GM21381 (cell line): ENCODE measurements around the gene SARS1.
A peak's percentile ranks its signal among the peaks of the same experiment; 100 is the strongest.
"Not testable (repeated sequence)": the region's sequence is repeated elsewhere in the genome, so short reads cannot be mapped to it uniquely, and the experiment has no call there.

Experiments used
- ATAC-seq: cut with Tn5 transposase; IDR thresholded peaks from one replicate; pipeline ENCODE4 v1.9.1; 2021; ENCODE audit warnings: mild to moderate bottlenecking, moderate library complexity; ENCODE audit not compliant: unreplicated experiment

The SARS1 gene

GRCh38 chr1:109272831-109273547 lies 59.3 kb downstream of the SARS1 start:
- no peak for ATAC-seq

GRCh38 chr1:109273570-109274288 lies 60.0 kb downstream of the SARS1 start:
- no peak for ATAC-seq

- no peak for ATAC-seq
Observed at GRCh38 chr1:109274533-109275476, 61.1 kb downstream of the SARS1 start.

GRCh38 chr1:109275706-109276345 lies 62.1 kb downstream of the SARS1 start:
- no peak for ATAC-seq

- ATAC-seq: no peak
Observed at GRCh38 chr1:109277434-109278204, 63.9 kb downstream of the SARS1 start.

GRCh38 chr1:109279615-109280278 lies 66.0 kb downstream of the SARS1 start:
- no peak for ATAC-seq

GRCh38 chr1:109280862-109281261 lies 67.1 kb downstream of the SARS1 start:
- no peak for ATAC-seq

- ATAC-seq: no peak
Observed at GRCh38 chr1:109281680-109282496, 68.2 kb downstream of the SARS1 start.

GRCh38 chr1:109282497-109282951 lies 68.8 kb downstream of the SARS1 start:
- no peak for ATAC-seq

- peak; percentile 92 for ATAC-seq
Observed at GRCh38 chr1:109282952-109283747, 69.4 kb downstream of the SARS1 start, which contains the start of gene PSRC1. PSRC1 (minus strand) TSS chr1:109283145.

- no peak for ATAC-seq
Observed at GRCh38 chr1:109283748-109284600, 70.3 kb downstream of the SARS1 start.

GRCh38 chr1:109286762-109287161 lies 73.0 kb downstream of the SARS1 start:
- not testable (repeated sequence) for ATAC-seq
